ENCODE measurements around the gene C3orf20. TPM values are rescaled to one million over a fixed set of nuclear protein-coding genes. Genes with fewer than 3 reads are reported as not detected.

The C3orf20 gene
- total and polyA plus RNA-seq, 2 of the 13 experiments (the other 11 are each of a cell fraction or from before 2014, with no cell fraction given): 0.03 to 0.04 TPM

DNA sequence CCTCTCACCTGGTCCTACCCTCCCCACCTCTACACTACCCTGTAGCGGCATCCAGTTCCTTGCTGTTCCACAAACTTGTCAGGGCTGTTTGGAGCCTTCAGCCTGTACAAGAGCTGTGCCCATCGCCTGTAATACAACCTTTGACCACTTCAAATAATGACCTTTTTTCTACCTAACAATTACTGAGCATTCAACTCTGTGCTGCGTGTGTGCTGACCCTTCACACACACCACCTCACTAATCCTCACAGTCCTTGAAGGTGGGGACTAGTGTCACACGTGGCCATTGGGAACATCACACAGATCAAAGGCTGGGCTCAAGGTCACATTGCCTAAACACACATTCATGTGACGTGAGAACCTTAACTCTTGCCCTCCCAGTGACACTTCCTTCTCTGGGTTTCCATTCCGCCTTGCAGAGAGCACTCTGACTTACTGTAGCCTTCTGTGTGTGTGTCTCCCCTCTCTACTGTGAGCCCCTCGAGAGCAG is 3.1 kb downstream of the C3orf20 start (continued):
- TF ChIP-seq, protein P1, sequence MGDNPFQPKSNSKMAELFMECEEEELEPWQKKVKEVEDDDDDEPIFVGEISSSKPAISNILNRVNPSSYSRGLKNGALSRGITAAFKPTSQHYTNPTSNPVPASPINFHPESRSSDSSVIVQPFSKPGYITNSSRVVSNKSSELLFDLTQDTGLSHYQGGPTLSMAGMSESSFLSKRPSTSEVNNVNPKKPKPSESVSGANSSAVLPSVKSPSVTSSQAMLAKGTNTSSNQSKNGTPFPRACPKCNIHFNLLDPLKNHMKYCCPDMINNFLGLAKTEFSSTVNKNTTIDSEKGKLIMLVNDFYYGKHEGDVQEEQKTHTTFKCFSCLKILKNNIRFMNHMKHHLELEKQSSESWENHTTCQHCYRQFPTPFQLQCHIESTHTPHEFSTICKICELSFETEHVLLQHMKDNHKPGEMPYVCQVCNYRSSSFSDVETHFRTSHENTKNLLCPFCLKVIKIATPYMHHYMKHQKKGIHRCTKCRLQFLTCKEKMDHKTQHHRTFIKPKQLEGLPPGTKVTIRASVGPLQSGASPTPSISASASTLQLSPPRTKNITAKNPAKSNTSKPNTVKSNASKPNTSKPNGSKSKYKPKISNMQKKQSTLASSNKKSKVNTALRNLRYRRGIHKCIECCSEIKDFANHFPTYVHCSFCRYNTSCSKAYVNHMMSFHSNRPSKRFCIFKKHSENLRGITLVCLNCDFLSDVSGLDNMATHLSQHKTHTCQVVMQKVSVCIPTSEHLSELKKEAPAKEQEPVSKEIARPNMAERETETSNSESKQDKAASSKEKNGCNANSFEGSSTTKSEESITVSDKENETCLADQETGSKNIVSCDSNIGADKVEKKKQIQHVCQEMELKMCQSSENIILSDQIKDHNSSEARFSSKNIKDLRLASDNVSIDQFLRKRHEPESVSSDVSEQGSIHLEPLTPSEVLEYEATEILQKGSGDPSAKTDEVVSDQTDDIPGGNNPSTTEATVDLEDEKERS (CRISPR knock-in tag; IDR thresholded peaks at IDR 0.05): peak; percentile 75
- TF ChIP-seq PITX1 (CRISPR knock-in tag; IDR thresholded peaks at IDR 0.05) (peak; percentile 100), ZNF225 (CRISPR knock-in tag; IDR thresholded peaks at IDR 0.05) (no peak; the same call in 1 of the 2 replicates), ZNF891 (CRISPR knock-in tag; IDR thresholded peaks at IDR 0.05) (no peak), ARID2 (CRISPR knock-in tag; IDR thresholded peaks at IDR 0.05; ENCODE audit: borderline replicate concordance) (0 out of 2 replicates have a peak, but pooled peaks have one; percentile 22), ZNF431 (CRISPR knock-in tag; IDR thresholded peaks at IDR 0.05; ENCODE audit: borderline replicate concordance, low read depth) (peak; percentile 68; the same call in 1 of the 2 replicates), KLF13 (CRISPR knock-in tag; IDR thresholded peaks at IDR 0.05) (no peak), ZNF253 (CRISPR knock-in tag; IDR thresholded peaks at IDR 0.05; ENCODE audit: borderline replicate concordance) (no peak), LCORL (IDR thresholded peaks at IDR 0.05) (no peak), LCORL (CRISPR knock-in tag; IDR thresholded peaks at IDR 0.05) (peak; percentile 94), YEATS2 (CRISPR knock-in tag; IDR thresholded peaks at IDR 0.05; ENCODE audit: borderline replicate concordance) (peak; percentile 69; the same call in 1 of the 2 replicates), ERF (CRISPR knock-in tag; IDR thresholded peaks at IDR 0.05) (peak; percentile 64; the same call in 1 of the 2 replicates), TOE1 (CRISPR knock-in tag; IDR thresholded peaks at IDR 0.05) (no peak), HDAC1 (CRISPR knock-in tag; IDR thresholded peaks at IDR 0.05) (peak; percentile 89), CENPX (CRISPR knock-in tag; IDR thresholded peaks at IDR 0.05) (no peak), ZNF577 (CRISPR knock-in tag; IDR thresholded peaks at IDR 0.05; ENCODE audit: borderline replicate concordance, low read depth) (no peak), ZNF652 (CRISPR knock-in tag; IDR thresholded peaks at IDR 0.05; ENCODE audit: borderline replicate concordance, low read depth) (peak; percentile 100), NRL (CRISPR knock-in tag; IDR thresholded peaks at IDR 0.05; ENCODE audit: borderline replicate concordance) (no peak), ZNF772 (CRISPR knock-in tag; IDR thresholded peaks at IDR 0.05) (peak; percentile 94), NR2F2 (IDR thresholded peaks at IDR 0.05; ENCODE audit: borderline replicate concordance, low read depth) (peak; percentile 89), ZNF160 (CRISPR knock-in tag; IDR thresholded peaks at IDR 0.05) (peak; percentile 49; the same call in 1 of the 2 replicates), HOXA9 (CRISPR knock-in tag; IDR thresholded peaks at IDR 0.05; ENCODE audit: borderline replicate concordance) (no peak)
- TF ChIP-seq, protein P2, sequence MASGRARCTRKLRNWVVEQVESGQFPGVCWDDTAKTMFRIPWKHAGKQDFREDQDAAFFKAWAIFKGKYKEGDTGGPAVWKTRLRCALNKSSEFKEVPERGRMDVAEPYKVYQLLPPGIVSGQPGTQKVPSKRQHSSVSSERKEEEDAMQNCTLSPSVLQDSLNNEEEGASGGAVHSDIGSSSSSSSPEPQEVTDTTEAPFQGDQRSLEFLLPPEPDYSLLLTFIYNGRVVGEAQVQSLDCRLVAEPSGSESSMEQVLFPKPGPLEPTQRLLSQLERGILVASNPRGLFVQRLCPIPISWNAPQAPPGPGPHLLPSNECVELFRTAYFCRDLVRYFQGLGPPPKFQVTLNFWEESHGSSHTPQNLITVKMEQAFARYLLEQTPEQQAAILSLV (CRISPR knock-in tag; IDR thresholded peaks at IDR 0.05; ENCODE audit: borderline replicate concordance): no peak
- TF ChIP-seq, protein P3, sequence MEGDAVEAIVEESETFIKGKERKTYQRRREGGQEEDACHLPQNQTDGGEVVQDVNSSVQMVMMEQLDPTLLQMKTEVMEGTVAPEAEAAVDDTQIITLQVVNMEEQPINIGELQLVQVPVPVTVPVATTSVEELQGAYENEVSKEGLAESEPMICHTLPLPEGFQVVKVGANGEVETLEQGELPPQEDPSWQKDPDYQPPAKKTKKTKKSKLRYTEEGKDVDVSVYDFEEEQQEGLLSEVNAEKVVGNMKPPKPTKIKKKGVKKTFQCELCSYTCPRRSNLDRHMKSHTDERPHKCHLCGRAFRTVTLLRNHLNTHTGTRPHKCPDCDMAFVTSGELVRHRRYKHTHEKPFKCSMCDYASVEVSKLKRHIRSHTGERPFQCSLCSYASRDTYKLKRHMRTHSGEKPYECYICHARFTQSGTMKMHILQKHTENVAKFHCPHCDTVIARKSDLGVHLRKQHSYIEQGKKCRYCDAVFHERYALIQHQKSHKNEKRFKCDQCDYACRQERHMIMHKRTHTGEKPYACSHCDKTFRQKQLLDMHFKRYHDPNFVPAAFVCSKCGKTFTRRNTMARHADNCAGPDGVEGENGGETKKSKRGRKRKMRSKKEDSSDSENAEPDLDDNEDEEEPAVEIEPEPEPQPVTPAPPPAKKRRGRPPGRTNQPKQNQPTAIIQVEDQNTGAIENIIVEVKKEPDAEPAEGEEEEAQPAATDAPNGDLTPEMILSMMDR (CRISPR knock-in tag; IDR thresholded peaks at IDR 0.05): peak; percentile 20; the same call in 1 of the 2 replicates
- TF ChIP-seq, protein P4, sequence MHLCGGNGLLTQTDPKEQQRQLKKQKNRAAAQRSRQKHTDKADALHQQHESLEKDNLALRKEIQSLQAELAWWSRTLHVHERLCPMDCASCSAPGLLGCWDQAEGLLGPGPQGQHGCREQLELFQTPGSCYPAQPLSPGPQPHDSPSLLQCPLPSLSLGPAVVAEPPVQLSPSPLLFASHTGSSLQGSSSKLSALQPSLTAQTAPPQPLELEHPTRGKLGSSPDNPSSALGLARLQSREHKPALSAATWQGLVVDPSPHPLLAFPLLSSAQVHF (CRISPR knock-in tag; IDR thresholded peaks at IDR 0.05): no peak

Measured in HepG2 (cell line).